HG03571 (cell line): ENCODE measurements around the gene CLPTM1.
"Not testable (repeated sequence)": the region's sequence is repeated elsewhere in the genome, so short reads cannot be mapped to it uniquely, and the experiment has no call there.

Source experiments
- ATAC-seq: cut with Tn5 transposase; IDR thresholded peaks from one replicate; pipeline ENCODE4 v1.9.1; 2021; ENCODE audit not compliant: unreplicated experiment

The CLPTM1 gene

DNA sequence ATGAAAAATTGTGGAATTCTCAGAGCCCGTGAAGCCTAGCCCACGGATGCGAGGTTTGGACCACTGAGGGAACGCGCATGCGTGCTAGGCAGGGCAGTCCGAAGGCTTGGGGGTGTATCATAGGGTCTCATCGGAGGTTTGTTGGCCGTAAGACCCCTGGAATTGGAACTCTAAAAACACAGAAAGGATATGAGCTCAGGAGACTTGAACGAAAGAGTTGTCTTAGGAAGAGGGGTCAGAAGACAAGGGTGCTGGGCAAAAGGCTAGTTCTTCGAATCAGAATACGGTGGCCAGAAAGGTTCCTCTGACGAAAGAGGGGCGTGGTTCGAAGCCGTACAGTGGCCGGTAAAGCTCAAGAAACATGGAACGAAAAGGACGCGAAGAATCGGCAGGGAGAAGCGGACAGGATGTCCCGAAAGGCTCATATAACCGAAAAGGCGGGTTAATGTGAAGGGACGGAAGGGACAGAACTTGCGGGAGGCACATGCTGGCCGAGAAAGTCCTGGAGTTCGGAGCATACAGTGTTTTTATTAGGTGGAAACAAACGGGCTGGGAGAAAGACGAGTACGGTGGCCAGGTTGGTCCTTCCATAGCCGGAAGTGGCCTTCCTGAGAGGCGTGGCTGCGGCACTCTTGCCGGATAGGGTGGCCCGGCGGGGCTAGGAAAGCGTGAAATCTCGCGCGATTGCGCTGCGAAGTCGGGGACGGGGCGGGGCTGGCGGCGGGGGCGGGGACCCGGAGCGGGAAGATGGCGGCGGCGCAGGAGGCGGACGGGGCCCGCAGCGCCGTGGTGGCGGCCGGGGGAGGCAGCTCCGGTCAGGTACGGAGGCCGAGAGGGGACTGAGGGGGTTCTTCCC is at the start of gene CLPTM1:
Gene CLPTM1 (plus strand): TSS at position 732 of the 856 bp plus-strand sequence. CDS start 16 bp downstream, at position 748.
- peak; percentile 72 for ATAC-seq

DNA sequence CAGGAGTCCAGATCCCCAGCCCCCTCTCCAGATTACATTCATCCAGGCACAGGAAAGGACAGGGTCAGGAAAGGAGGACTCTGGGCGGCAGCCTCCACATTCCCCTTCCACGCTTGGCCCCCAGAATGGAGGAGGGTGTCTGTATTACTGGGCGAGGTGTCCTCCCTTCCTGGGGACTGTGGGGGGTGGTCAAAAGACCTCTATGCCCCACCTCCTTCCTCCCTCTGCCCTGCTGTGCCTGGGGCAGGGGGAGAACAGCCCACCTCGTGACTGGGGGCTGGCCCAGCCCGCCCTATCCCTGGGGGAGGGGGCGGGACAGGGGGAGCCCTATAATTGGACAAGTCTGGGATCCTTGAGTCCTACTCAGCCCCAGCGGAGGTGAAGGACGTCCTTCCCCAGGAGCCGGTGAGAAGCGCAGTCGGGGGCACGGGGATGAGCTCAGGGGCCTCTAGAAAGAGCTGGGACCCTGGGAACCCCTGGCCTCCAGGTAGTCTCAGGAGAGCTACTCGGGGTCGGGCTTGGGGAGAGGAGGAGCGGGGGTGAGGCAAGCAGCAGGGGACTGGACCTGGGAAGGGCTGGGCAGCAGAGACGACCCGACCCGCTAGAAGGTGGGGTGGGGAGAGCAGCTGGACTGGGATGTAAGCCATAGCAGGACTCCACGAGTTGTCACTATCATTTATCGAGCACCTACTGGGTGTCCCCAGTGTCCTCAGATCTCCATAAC is 49.6 kb upstream of the CLPTM1 start, which contains the start of gene APOE:
Gene APOE (plus strand): TSS at position 360 of the 724 bp plus-strand sequence. CDS start 829 bp downstream, outside the sequence.
- ATAC-seq: no peak

- no peak for ATAC-seq
Observed at GRCh38 chr19:44907613-44908012, 47.6 kb upstream of the CLPTM1 start.

DNA sequence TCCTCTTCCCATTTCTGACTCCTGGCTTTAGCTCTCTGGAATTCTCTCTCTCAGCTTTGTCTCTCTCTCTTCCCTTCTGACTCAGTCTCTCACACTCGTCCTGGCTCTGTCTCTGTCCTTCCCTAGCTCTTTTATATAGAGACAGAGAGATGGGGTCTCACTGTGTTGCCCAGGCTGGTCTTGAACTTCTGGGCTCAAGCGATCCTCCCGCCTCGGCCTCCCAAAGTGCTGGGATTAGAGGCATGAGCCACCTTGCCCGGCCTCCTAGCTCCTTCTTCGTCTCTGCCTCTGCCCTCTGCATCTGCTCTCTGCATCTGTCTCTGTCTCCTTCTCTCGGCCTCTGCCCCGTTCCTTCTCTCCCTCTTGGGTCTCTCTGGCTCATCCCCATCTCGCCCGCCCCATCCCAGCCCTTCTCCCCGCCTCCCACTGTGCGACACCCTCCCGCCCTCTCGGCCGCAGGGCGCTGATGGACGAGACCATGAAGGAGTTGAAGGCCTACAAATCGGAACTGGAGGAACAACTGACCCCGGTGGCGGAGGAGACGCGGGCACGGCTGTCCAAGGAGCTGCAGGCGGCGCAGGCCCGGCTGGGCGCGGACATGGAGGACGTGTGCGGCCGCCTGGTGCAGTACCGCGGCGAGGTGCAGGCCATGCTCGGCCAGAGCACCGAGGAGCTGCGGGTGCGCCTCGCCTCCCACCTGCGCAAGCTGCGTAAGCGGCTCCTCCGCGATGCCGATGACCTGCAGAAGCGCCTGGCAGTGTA is 46.9 kb upstream of the CLPTM1 start:
- ATAC-seq: no peak

- ATAC-seq: no peak
Observed at GRCh38 chr19:44908836-44909261, 46.3 kb upstream of the CLPTM1 start.

GRCh38 chr19:44909775-44910174 is 45.4 kb upstream of the CLPTM1 start:
- ATAC-seq: no peak

DNA sequence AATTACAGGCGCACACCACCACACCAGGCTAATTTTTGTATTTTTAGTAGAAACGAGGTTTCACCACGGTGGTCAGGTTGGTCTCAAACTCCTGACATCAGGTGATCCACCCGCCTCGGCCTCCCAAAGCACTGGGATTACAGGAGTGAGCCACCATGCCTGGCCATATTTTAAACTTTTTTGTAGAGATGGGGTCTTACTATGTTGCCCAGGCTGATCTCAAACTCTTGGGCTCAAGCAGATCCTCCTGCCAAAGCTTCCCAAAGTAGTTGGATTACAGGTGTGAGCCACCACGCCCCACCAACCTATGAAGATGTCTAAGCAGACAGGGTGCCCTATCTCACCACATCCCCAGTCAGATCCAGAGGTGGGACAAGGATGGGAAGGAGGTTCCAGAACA is 43.3 kb upstream of the CLPTM1 start:
- not testable (repeated sequence) for ATAC-seq

- ATAC-seq: no peak
Observed at GRCh38 chr19:44912854-44913253, 42.3 kb upstream of the CLPTM1 start.

DNA sequence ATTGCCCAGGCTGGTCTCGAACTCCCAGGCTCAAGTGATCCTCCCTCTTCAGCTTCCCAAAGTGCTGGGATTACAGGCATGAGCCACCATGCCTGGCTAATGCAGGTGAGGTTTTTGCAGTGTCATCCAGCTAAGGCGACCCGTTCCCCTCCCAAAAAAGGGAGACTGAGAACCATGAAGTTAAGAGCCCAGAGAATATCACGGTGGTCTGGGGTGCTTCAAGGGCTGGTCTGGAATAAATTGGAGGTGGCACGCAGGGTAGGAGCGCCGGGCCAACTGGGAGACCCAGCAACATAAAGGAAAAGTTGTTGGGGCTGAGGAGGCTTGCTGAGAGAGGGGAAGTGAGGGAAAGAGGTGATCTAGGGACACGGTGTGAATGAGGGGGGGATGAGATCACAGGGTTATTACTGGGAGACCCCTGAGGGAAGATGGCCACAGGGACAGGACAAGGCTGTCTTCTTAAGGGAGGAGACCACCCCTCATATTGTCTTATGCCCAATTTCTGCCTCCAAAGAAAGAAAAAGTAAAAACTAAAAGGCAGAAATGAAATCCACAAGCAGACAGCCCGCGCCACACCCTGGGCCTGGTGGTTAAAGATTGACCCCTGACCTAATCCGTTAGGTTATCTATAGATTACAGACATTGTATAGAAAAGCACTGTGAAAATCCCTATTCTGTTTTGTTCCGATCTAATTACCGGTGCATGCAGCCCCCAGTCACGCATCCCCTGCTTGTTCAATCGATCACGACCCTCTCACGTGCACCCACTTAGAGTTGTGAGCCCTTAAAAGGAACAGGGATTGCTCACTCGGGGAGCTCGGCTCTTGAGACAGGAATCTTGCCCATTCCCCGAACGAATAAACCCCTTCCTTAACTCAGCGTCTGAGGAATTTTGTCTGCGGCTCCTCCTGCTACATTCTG is 41.4 kb upstream of the CLPTM1 start:
- ATAC-seq: not testable (repeated sequence)

DNA sequence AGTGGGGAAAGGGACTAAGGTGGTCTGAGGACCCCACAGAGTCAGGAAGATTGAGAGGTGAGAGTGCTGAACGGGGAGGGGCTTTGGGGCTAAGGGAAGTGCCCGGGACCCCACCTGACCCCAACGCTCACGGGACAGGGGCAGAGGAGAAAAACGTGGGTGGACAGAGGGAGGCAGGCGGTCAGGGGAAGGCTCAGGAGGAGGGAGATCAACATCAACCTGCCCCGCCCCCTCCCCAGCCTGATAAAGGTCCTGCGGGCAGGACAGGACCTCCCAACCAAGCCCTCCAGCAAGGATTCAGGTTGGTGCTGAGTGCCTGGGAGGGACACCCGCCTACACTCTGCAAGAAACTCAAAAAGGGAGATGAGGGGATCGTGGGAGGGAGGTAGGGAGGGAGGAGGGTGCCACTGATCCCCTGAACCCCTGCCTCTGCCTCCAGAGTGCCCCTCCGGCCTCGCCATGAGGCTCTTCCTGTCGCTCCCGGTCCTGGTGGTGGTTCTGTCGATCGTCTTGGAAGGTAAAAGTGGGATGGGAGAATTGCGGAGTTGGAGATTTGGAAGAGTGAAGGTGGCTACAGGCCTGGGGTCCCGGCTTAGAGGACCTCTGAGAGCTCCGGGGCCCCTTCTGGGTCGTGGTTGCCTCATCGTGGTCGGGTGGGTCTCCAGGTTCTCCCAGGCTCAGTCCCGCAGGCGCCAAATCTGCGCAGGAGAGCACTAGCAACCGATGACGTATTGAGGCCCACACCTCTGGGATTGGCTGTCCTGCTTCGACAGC is 40.6 kb upstream of the CLPTM1 start, which contains the start of gene APOC1:
Gene APOC1 (plus strand): TSS at position 176 of the 774 bp plus-strand sequence. CDS start 284 bp downstream, at position 460.
- ATAC-seq: peak; percentile 87

DNA sequence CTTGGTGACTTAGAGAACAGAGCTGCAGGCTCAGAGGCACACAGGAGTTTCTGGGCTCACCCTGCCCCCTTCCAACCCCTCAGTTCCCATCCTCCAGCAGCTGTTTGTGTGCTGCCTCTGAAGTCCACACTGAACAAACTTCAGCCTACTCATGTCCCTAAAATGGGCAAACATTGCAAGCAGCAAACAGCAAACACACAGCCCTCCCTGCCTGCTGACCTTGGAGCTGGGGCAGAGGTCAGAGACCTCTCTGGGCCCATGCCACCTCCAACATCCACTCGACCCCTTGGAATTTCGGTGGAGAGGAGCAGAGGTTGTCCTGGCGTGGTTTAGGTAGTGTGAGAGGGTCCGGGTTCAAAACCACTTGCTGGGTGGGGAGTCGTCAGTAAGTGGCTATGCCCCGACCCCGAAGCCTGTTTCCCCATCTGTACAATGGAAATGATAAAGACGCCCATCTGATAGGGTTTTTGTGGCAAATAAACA is 30.9 kb upstream of the CLPTM1 start:
- no peak for ATAC-seq

DNA sequence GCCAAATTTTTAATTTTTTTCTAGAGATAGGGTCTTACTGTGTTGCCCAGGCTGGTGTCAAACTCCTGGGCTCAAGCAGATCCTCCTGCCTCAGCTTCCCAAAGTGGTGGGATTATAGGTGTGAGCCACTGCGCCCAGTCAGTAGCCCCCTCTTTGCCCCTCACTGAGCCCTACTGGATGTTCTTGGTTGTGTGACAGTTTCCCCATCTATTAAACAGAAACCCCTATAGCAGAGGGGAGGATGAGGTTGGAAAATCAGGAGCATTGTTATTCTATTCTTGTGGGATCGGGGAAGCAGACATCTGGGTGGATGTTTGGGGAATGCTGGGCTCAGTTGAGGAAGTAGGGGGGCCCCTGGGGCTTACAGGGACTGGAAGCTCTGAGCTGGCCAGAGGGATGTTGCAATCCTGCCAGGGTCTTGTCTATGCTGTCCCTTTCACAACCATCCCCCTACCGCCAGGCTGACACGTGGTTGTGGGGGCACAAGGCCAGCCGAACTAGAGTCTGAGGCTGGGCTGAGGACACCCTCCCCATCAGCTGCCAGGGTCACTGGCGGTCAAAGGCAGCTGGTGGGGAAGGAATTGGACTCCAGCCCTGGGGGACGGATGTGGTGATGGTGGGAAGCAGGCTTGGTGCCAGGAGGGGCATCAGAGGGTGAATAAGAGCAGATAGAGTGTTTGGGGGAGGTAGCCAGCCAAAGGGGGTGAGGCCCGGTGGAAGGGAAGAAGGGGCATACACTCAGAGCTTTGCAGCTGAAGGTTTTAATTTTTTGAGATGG is 29.9 kb upstream of the CLPTM1 start:
- no peak for ATAC-seq

- not testable (repeated sequence) for ATAC-seq
Observed at GRCh38 chr19:44926245-44927077, 28.7 kb upstream of the CLPTM1 start.

DNA sequence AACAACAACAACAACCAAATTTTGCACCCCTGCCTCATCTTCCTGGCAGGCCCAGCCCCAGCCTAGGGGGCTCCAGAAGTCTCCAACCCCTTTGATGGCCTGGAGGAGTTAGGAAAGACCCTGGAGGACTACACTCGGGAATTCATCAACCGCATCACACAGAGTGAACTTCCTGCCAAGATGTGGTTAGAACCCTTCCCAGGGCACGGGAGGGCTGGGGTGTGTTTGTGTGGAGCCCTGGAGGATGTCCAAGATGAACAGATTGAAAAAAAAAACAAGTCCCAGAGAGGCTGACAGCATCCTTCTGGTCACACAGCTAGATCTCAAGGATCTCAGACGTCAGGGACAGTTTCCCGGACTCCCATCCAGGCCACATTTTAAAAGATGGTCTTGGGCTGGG is 27.4 kb upstream of the CLPTM1 start:
- no peak for ATAC-seq

DNA sequence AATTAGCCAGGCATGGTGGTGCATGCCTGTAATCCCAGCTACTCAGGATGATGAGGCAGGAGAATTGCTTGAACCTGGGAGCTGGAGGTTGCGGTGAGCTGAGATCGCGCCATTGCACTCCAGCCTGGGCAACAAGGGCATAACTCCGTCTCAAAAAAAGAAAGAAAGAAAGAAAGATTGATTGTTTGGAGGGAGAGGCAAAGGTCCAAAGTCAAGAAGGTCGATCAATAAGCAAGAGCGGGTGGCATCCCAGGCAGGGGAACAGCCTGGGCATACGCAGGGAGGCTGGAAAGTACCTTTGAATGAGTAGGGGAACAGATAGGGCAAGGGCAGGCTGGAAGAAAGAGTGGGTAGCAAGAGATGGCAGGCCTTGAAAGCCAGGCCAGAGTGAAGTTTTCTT is 25.1 kb upstream of the CLPTM1 start:
- no peak for ATAC-seq

- no peak for ATAC-seq
Observed at GRCh38 chr19:44931541-44931940, 23.6 kb upstream of the CLPTM1 start.

GRCh38 chr19:44939668-44940067 is 15.5 kb upstream of the CLPTM1 start:
- ATAC-seq: no peak
